ENCODE results near the gene OASL. TPM values are rescaled to one million over a fixed set of nuclear protein-coding genes. Genes with fewer than 3 reads are reported as not detected.

The OASL gene
- total and polyA plus RNA-seq, 2 experiments from 2014 or later: 0.27 to 0.47 TPM

- DNase-seq (ENCODE audit: low spot score): no peak
- Histone ChIP-seq H3K9me2 (replicated peaks; ENCODE audit: insufficient read depth) (no peaks in the 10 kb centered on the region), H3K36me3 (replicated peaks; ENCODE audit: insufficient read depth, low read depth) (no peaks in the 10 kb centered on the region), H3K4me3 (no peak overlapping the region), H3K79me2 (no peaks in the 10 kb centered on the region), H3K27me3 (no peaks in the 10 kb centered on the region), H2AFZ (no peak overlapping the region), H3K27ac (no peak overlapping the region), H3K4me2 (no peak overlapping the region), H4K20me1 (ENCODE audit: insufficient read depth, poor library complexity, severe bottlenecking) (no peaks in the 10 kb centered on the region), H3K9me3 (ENCODE audit: low read depth) (no peaks in the 10 kb centered on the region), H3K4me1 (ENCODE audit: insufficient read depth) (no peaks in the 10 kb centered on the region)
- TF ChIP-seq EZH2 (IDR thresholded peaks at IDR 0.05; ENCODE audit: borderline replicate concordance) (no peak), EZH2phosphoT487 (IDR thresholded peaks at IDR 0.05; ENCODE audit: low read depth, severe bottlenecking, unreplicated experiment) (no peak), CTCF (IDR thresholded peaks at IDR 0.05; ENCODE audit: poor library complexity) (no peak)
- 93% methylated on average over 8 of the region's 8 CpGs for WGBS (ENCODE audit: low lambda C conversion rate, missing lambda C conversion rate)
Observed at GRCh38 chr12:121086781-121087295, 47.8 kb upstream of the OASL start.

- H3K4me2 ChIP-seq: no peak overlapping the region
- WGBS (ENCODE audit: low lambda C conversion rate, missing lambda C conversion rate): 92% methylated on average over 17 of the region's 17 CpGs
Observed at GRCh38 chr12:121085506-121086353, 46.7 kb upstream of the OASL start.

GRCh38 chr12:121085069-121085468, 46.0 kb upstream of the OASL start:
- no peak for TF ChIP-seq CTCF (IDR thresholded peaks at IDR 0.05; ENCODE audit: poor library complexity)
- TF ChIP-seq EZH2 (IDR thresholded peaks at IDR 0.05; ENCODE audit: borderline replicate concordance): no peak
- no peak for TF ChIP-seq EZH2phosphoT487 (IDR thresholded peaks at IDR 0.05; ENCODE audit: low read depth, severe bottlenecking, unreplicated experiment)
- Histone ChIP-seq H3K79me2 (no peaks in the 10 kb centered on the region), H3K27ac (no peak overlapping the region), H3K36me3 (replicated peaks; ENCODE audit: insufficient read depth, low read depth) (no peaks in the 10 kb centered on the region), H4K20me1 (ENCODE audit: insufficient read depth, poor library complexity, severe bottlenecking) (no peaks in the 10 kb centered on the region), H2AFZ (no peak overlapping the region), H3K9me2 (replicated peaks; ENCODE audit: insufficient read depth) (no peaks in the 10 kb centered on the region), H3K4me1 (ENCODE audit: insufficient read depth) (no peaks in the 10 kb centered on the region), H3K27me3 (no peaks in the 10 kb centered on the region), H3K9me3 (ENCODE audit: low read depth) (no peaks in the 10 kb centered on the region), H3K4me3 (no peak overlapping the region), H3K4me2 (no peak overlapping the region)
- no peak for DNase-seq (ENCODE audit: low spot score)
- 90% methylated on average over 4 of the region's 4 CpGs for WGBS (ENCODE audit: low lambda C conversion rate, missing lambda C conversion rate)

More at GRCh38 chr12:121085506-121086353, 46.7 kb upstream of the OASL start:
- Histone ChIP-seq H4K20me1 (ENCODE audit: insufficient read depth, poor library complexity, severe bottlenecking) (no peaks in the 10 kb centered on the region), H3K9me2 (replicated peaks; ENCODE audit: insufficient read depth) (no peaks in the 10 kb centered on the region), H2AFZ (no peak overlapping the region), H3K9me3 (ENCODE audit: low read depth) (no peaks in the 10 kb centered on the region), H3K36me3 (replicated peaks; ENCODE audit: insufficient read depth, low read depth) (no peaks in the 10 kb centered on the region), H3K27ac (no peak overlapping the region), H3K4me1 (ENCODE audit: insufficient read depth) (no peaks in the 10 kb centered on the region), H3K4me3 (no peak overlapping the region), H3K27me3 (no peaks in the 10 kb centered on the region), H3K79me2 (no peaks in the 10 kb centered on the region)
- TF ChIP-seq EZH2phosphoT487 (IDR thresholded peaks at IDR 0.05; ENCODE audit: low read depth, severe bottlenecking, unreplicated experiment) (no peak), CTCF (IDR thresholded peaks at IDR 0.05; ENCODE audit: poor library complexity) (no peak), EZH2 (IDR thresholded peaks at IDR 0.05; ENCODE audit: borderline replicate concordance) (no peak)
- DNase-seq (ENCODE audit: low spot score): no peak
